Ovary (tissue), 9 donors: Measurements from ENCODE around the gene ATF1. TPM values are rescaled to one million over a fixed set of nuclear protein-coding genes. Genes with fewer than 3 reads are reported as not detected.

ENCODE experiments used
- DNase-seq, 5 donors: peaks; one replicate each; pipeline ENCODE4 v3.0.0-alpha.2; 2019 to 2020
- H3K27ac ChIP-seq, 2 donors: fragments of 200-600 bp; one replicate each; pipeline versions ENCODE4 v1.5.1 to v1.8.0; 2019 to 2022
- H3K27me3 ChIP-seq: fragments of 200-600 bp; one replicate; pipeline ENCODE4 v1.8.0; 2022
- H3K36me3 ChIP-seq: fragments of 200-600 bp; sonication (generic); one replicate; pipeline ENCODE4 v1.5.1; 2019
- H3K4me1 ChIP-seq: one replicate; pipeline ENCODE4 v1.8.1; 2013; ENCODE audit warnings: mild to moderate bottlenecking, moderate library complexity; ENCODE audit not compliant: insufficient read depth
- H3K4me3 ChIP-seq: fragments of 200-600 bp; sonication (generic); one replicate; pipeline ENCODE4 v1.5.1; 2017
- H3K9me3 ChIP-seq, 2 donors: fragments of 200-600 bp in 1 of 2; sonication (generic) in 1 of 2; one replicate each; pipeline versions ENCODE4 v1.5.1 to v1.8.1; 2013 to 2019; ENCODE audit warnings: mild to moderate bottlenecking in 1 of 2, moderate library complexity in 1 of 2
- EP300 ChIP-seq: sonication (generic); formaldehyde crosslinking; IDR thresholded peaks from one replicate; pipeline ENCODE4 v1.6.1; 2017; ENCODE audit warnings: antibody characterized with exemption
- POLR2A ChIP-seq: fragments of 450-650 bp; IDR thresholded peaks from one replicate; pipeline ENCODE4 v1.6.1; 2017; ENCODE audit warnings: antibody characterized with exemption, mild to moderate bottlenecking, moderate library complexity
- WGBS, 3 donors: extraction: QIAGEN DNeasy Blood & Tissue Kit in 1 of 3; methylation state at CpG; one replicate each; pipeline versions ENCODE4 v1.1.5 to v1.1.7; 2013 to 2017; 5-methylcytosine and 5-hydroxymethylcytosine counted together
- intact Hi-C, 4 donors: fragments of 100-400 bp; cut with DNase I; formaldehyde crosslinking; loops; one replicate each; pipeline versions ENCODE4 v1.11.0 to v1.15.1; 2022 to 2023
- polyA plus RNA-seq, 2 donors: library from polyadenylated mRNA; stranded (reverse); fragments of 200-250 nt in 1 of 2; fragments of 350-450 nt in 1 of 2; fragmentation: Illumina TruSeq in 1 of 2; extraction: RNeasy Lipid Tissue Mini Kit (QIAGEN cat#74804) in 1 of 2; gene quantifications; one replicate each; pipeline ENCODE4 v1.2.3, GENCODE V29; 2013 to 2014
- total RNA-seq, 7 donors: library from RNA; depleted of rRNA in 2 of 7; stranded (reverse); fragments of >200 nt in 2 of 7; fragmentation: NEBNext Ultra II Directional in 3 of 7; extraction: Animal tissue kit (Norgen Biotek cat#: 25700) in 3 of 7; gene quantifications; one replicate each; pipeline versions ENCODE4 v1.1.0 to v1.2.4, GENCODE V29; 2016 to 2023
- TF ChIP-seq, protein P1 (sequence below), 3 donors: fragments of 450-650 bp in 2 of 3; fragments of 200-600 bp in 1 of 3; IDR thresholded peaks; one replicate each; pipeline versions ENCODE4 v1.5.1 to v1.8.0; 2016 to 2022; ENCODE audit warnings: antibody characterized with exemption in 3 of 3, mild to moderate bottlenecking in 1 of 3
- donor health status: DM: no; HTN: no; CAD: no; lungs with moderate emphysema.
- donor health status: DM: no; HTN: no; CAD: no.
- donor health status: Bipolar disorder and iron deficiency.
- donor health status: DM: yes; HTN: yes; CAD: no.
- donor health status: DM: no; HTN: no; CAD: no.
- donor health status: DM: yes; HTN: yes; CAD: no.

ATF1 gene
- total and polyA plus RNA-seq, 9 donors = 17.9 to 55.6 (median 41.3) TPM

DNA sequence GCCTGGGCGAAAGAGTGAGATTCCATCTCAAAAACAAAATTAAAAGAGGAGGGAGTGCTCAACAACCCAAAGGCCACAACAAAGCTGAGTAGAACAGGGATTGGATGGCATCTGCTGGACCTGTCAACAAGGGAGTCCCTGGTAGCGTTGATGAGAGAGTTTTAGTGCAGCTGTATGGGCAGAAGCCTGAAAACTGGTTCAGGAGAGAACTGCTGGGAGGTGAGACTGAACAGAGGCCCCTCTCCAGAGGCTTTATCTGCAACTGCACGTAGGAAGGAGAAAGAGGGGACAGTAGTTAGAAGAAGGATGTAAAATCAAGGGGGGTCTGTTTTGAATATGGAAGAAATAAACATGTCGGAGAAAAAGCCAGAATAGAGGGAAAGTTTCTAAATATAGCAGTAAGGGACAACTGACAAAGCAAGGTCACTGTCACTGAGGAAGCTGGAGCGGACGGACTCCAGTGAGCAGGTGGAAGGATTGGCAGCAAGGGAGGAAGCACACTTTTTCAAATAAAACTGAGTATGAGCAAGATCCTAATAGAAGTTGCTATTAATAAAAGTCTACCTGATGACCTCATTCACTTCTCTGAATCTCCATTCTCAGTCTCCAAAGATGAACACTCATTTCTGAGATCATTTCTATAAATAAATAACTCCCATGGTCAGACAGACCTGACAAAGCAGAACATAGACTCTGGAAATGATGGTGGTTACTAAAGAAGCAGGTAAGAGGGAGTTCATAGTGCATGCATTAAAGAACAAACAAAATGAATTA is 11.8 kb upstream of the ATF1 start:
- WGBS, 3 donors = 72 to 83% (median 78%) methylated on average over 6 of the region's 6 CpGs
- H3K9me3 ChIP-seq = no peaks in the 10 kb centered on the region
- H3K4me3 ChIP-seq = no peak overlapping the region
- H3K27ac ChIP-seq = no peak overlapping the region
- H3K36me3 ChIP-seq = no peaks in the 10 kb centered on the region
- no peak for DNase-seq
- no peaks in the 10 kb centered on the region for H3K27me3 ChIP-seq
- intact Hi-C loops = no loop called here
- H3K4me1 ChIP-seq = no peaks in the 10 kb centered on the region
- TF ChIP-seq EP300 = no peak

DNA sequence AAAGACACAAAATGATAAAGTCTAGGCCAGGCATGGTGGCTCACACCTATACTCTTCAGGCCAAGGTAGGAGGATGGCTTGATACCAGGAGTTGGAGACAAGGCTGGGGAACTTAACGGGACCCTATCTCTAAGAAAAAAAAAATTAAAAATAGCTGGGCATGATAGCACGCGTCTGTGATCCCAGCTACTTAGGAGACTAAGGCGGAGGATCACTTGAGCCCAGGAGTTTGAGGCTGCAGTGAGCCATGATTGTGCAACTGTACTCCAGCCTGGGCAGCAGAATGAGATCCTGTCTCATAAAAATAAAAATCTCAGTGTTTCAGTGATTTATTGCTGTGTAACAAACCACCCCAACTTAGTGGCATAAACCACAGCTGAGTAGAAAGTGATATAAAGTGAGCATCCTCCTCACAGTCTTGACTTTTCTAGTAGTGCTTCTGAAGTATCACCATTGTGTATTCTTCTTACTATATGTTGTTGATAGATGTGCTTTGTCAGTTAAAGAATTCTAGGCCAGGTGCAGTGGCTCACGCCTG is 10.6 kb upstream of the ATF1 start:
- H3K27me3 ChIP-seq = no peaks in the 10 kb centered on the region
- 77 to 78% (median 78%) methylated on average over 5 of the region's 5 CpGs for WGBS, 3 donors
- DNase-seq = no peak
- no peak overlapping the region for H3K4me3 ChIP-seq
- H3K36me3 ChIP-seq = no peaks in the 10 kb centered on the region
- TF ChIP-seq, protein P1, sequence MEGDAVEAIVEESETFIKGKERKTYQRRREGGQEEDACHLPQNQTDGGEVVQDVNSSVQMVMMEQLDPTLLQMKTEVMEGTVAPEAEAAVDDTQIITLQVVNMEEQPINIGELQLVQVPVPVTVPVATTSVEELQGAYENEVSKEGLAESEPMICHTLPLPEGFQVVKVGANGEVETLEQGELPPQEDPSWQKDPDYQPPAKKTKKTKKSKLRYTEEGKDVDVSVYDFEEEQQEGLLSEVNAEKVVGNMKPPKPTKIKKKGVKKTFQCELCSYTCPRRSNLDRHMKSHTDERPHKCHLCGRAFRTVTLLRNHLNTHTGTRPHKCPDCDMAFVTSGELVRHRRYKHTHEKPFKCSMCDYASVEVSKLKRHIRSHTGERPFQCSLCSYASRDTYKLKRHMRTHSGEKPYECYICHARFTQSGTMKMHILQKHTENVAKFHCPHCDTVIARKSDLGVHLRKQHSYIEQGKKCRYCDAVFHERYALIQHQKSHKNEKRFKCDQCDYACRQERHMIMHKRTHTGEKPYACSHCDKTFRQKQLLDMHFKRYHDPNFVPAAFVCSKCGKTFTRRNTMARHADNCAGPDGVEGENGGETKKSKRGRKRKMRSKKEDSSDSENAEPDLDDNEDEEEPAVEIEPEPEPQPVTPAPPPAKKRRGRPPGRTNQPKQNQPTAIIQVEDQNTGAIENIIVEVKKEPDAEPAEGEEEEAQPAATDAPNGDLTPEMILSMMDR (IDR thresholded peaks at IDR 0.05) = no peak
- TF ChIP-seq POLR2A (no peak), EP300 (no peak)
- H3K4me1 ChIP-seq = no peaks in the 10 kb centered on the region
- H3K9me3 ChIP-seq = no peaks in the 10 kb centered on the region
- intact Hi-C loops = no loop called here
- H3K27ac ChIP-seq = no peak overlapping the region

DNA sequence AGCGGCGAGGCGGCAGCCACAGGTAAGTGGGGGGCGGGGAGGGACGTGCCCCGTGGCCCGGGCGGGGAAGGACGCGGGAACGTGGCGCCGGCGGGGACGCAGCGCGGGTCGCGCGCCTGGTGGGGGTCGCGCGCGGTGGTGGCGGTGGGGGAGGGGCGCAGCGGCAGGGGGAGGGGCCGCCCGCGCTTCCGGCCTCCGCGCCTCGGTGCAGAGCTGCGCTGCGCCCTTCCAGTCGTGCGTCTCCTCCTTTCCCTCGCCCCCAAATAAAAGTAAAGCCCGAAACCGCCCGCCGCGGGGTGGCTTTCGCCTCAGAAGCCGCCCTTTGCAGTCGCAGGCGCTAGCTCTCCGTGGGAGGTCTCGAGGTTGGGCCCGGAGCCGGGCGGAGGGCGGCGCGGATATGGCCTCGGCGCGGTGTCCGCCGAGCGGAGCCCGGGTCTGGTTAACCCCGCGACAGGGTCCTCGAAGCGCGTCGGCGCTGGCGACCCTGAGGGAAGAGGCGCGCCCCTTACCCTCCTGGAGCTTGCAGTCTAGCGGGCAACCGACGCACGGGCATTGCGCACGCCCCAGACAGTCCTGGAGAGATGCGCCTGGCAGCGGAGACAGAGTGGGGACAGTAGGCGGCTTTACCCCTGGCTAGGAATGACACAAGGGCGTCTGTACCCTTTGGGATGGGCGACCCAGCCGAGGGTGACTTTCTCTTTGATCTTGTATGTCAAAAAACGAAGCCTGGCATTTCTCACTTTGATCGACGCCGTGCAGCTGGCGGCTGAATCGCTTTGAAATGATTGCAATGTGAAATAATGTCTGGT is 589 bp downstream of the ATF1 start:
- Histone ChIP-seq H3K27me3 (no peaks in the 10 kb centered on the region), H3K4me3 (peak overlapping the region; percentile 89), H3K27ac (peak overlapping the region; percentile 89 to 91), H3K4me1 (peaks cover 8% of the 10 kb centered on the region), H3K9me3 (no peaks in the 10 kb centered on the region), H3K36me3 (no peaks in the 10 kb centered on the region)
- 0 to 1% (median 1%) methylated on average over 62 to 91 of the region's 91 CpGs for WGBS, 3 donors
- TF ChIP-seq, protein P1 (IDR thresholded peaks at IDR 0.05) = no peak
- TF ChIP-seq EP300 (no peak), POLR2A (no peak)
- intact Hi-C loops = loop anchor here in 1 of 4 donors (10.0 kb wide), 1 partner anchor 220 kb away; no protein-coding TSS in a partner anchor
- DNase-seq = peak in 3 of 5 donors; percentile 43 to 76 (median 56)

DNA sequence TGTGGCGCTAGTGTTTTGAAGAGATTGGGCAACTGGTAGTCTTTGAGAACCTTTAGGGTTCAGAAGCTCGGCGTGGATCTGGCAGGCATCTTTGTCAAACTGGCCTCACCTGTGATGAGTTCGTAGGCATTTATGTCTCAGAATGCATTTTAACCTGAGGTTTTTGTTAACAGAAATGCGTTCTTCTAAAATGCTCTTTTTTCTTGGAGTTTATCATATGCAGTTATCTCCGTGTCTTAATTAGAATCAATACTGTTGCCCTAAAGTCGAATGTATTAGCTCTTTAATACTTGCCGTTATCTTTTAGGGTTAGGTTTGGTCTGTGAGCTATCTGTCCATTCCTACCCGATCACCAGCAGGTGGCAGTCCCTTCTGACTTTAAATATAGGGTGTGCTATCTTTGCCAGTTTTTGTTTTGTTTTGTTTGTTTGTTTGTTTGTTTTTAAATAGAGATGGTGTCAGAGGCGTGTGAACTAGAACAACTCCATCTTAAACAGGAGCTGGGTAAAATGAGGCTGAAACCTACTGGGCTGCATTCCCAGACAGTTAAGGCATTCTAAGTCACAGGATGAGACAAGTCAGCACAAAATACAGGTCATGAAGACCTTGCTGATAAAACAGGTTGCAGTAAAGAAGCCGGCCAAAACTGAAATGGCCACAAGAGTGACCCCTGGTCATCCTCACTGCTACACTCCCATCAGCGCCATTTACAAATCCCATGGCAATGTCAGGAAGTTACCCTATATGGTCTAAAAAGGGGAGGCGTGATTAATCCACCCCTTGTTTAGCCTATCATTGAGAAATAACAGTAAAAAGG is 1.4 kb downstream of the ATF1 start:
- H3K36me3 ChIP-seq = no peaks in the 10 kb centered on the region
- intact Hi-C loops = loop anchor here in 1 of 4 donors (10.0 kb wide), 1 partner anchor 219 kb away; no protein-coding TSS in a partner anchor
- TF ChIP-seq, protein P1 (IDR thresholded peaks at IDR 0.05) = peak in 2 of 3 donors; percentile 32 to 48
- no peak for TF ChIP-seq POLR2A
- peak overlapping the region; percentile 89 for H3K4me3 ChIP-seq
- H3K27ac ChIP-seq = no peak overlapping the region
- no peaks in the 10 kb centered on the region for H3K27me3 ChIP-seq
- H3K4me1 ChIP-seq = peaks cover 8% of the 10 kb centered on the region
- peak in 3 of 5 donors; percentile 16 to 34 (median 33) for DNase-seq
- H3K9me3 ChIP-seq = no peaks in the 10 kb centered on the region
- WGBS, 3 donors = 4 to 8% (median 6%) methylated on average over 13 of the region's 13 CpGs
